ENCODE data around the gene APBB2.

- TF ChIP-seq CTCF (IDR thresholded peaks at IDR 0.05) (no peak), POLR2A (IDR thresholded peaks at IDR 0.05) (no peak)
These were observed 355.4 kb downstream of the APBB2 start for GRCh38 chr4:40858962-40859361.
